ENCODE results near the gene COQ8A.
"Not testable (repeated sequence)": the region's sequence is repeated elsewhere in the genome, so short reads cannot be mapped to it uniquely, and the experiment has no call there.

The COQ8A gene

DNA sequence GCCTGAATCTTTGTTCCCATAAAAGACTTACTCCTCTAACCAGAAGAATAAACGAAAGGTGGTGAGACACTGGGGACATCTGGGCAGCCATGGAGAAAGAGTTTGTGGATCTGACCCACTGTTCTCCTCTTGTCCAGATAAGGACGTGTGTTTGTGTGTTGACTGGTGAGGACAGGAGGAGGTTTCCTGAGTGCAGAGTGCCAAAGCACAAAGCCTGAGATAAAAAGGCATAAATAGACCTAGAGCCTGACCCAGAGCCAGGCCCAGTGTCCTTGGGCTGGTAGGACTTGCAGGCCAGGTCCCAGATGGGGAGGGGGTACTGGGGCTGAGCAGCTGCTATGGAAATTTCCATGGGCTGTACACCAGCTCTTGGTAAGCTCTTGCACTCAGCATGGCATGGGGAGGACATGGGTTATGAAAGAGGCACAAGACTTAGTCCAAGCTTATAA, 19.6 kb upstream of the COQ8A start:
- DNase-seq (ENCODE audit: extremely low spot score, insufficient read length, low read depth) = no peak
- no peak for FAIRE-seq

DNA sequence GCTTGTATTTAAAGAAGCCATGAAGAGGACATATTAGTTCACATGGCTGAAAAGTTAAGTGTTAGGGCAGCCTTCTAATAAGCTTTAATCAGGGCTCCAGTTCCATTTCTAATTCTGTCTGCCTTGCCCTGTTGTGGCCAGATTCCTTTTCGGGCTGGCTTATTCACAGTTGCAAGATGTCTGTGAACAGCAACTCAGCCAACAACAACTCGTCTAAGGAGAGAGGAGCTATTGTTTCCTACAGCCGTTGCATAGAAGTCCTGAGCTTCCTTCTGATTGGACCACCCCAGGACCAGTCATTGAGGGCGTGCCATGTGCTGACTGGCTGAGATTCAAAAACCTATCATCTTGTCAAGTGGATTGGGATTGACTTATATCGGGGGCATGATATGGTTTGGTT, 18.6 kb upstream of the COQ8A start:
- no peak for DNase-seq (ENCODE audit: extremely low spot score, insufficient read length, low read depth)
- FAIRE-seq = no peak

GRCh38 chr1:226929260-226930111, 10.6 kb upstream of the COQ8A start:
- DNase-seq (ENCODE audit: extremely low spot score, insufficient read length, low read depth); FAIRE-seq: not testable (repeated sequence)

DNA sequence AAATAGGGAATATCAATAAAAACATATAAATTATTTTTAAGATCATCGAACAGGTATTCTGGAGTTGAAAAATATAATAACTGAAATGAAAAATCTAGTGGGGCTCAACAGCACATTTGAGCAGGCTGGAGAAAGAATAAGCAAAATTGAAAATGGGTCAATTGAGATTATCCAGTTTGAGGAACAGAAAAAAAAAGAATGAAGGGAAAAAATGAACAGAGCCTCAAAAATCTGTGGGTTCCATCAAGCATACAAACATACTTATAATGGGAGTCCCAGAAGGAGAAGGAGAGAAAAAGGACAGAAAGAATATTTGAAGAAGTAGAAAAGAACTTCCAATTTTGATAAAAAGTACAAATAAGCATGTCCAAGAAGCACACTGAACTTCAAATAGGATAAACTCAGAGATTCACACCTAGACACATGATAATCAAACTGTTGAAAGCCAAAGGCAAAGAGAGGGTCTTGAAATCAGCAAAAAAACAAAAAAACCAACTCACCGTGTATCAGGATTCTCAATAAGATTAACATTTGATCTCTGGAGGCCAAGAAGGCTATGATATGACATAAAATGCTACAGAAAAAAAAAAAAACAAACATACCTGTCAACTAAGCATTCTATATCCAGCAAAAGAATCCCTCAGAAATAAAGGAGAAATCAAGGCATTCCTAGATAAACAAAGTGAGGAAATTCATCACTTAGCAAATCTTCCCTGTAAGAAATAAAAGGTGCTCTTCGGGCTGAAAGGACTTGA, 5.4 kb upstream of the COQ8A start:
- no peak for DNase-seq (ENCODE audit: extremely low spot score, insufficient read length, low read depth)
- no peak for FAIRE-seq

DNA sequence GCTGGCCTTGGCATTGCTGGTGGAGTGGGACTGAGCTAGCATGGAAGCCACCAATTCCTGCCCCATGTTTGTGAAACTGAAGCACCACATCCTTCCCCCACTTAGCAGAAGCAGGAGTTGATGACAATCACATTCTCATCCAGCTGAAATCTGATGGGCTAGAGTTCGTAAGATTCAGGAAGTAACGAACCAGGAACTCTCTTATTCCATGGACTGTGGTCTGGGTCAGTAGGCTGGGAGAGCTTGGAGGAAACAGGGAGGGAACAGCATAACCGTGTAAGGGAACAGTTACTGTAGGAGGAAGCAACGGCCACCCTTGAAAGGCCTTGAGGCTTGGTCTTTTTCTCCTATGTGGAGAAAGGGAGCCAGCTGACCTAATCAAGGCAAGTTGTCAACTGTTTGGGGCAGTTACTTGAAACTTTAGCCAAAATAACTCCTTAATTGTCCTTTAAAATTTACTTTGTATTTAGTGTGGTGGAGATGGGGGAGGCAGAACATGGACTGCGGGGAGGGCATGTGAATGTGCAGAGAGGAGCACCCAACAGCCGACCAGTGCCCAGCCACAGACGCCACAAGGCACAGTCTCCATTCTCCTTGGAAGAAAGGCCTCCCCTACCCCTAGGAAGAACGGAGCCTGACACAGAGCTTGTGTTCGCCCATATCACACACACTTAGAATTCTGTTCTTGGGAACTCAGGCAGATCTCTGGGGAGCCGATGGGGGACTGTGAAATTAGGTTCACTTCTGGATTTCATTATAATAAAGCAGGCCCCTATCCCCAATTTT, 2.0 kb upstream of the COQ8A start:
- DNase-seq (ENCODE audit: extremely low spot score, insufficient read length, low read depth) = no peak

GRCh38 chr1:226938903-226939437, 1.1 kb upstream of the COQ8A start:
- FAIRE-seq (no peak), DNase-seq (ENCODE audit: extremely low spot score, insufficient read length, low read depth) (no peak)

More for the DNA sequence above, 2.0 kb upstream of the COQ8A start:
- FAIRE-seq = no peak

GRCh38 chr1:226939438-226940028, 561 bp upstream of the COQ8A start:
- peak; percentile 64 for FAIRE-seq
- DNase-seq (ENCODE audit: extremely low spot score, insufficient read length, low read depth) = peak; percentile 22

- FAIRE-seq = no peak
- DNase-seq (ENCODE audit: extremely low spot score, insufficient read length, low read depth) = no peak
These were observed 643 bp downstream of the COQ8A start for GRCh38 chr1:226940806-226941067.

DNA sequence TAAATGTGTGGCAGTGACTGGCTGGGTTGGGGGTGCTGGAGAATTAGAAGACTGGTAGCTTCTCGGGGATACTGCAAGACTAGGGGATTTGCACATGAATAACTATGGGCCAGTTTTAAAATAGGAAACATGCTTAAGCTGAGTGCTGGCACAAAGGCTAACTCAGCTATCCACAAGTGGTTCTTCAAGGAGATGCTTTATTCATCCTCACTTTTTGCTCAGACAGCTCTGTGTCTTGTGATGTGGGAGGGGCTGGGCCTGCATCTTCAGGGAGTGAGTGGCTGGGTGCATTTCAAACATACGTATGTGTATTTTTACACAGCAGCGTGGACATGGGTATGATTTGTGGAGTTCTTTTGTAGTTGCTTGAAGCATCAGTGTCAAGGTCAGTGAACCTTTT, 2.3 kb downstream of the COQ8A start:
- DNase-seq (ENCODE audit: extremely low spot score, insufficient read length, low read depth) (no peak), FAIRE-seq (no peak)

- DNase-seq (ENCODE audit: extremely low spot score, insufficient read length, low read depth) (no peak), FAIRE-seq (no peak)
These were observed 3.1 kb downstream of the COQ8A start for GRCh38 chr1:226943156-226943555.

- DNase-seq (ENCODE audit: extremely low spot score, insufficient read length, low read depth) (no peak), FAIRE-seq (no peak)
These were observed 3.8 kb downstream of the COQ8A start for GRCh38 chr1:226943927-226944326.

GRCh38 chr1:226945106-226945857, 5.2 kb downstream of the COQ8A start:
- no peak for DNase-seq (ENCODE audit: extremely low spot score, insufficient read length, low read depth)
- FAIRE-seq = no peak

DNA sequence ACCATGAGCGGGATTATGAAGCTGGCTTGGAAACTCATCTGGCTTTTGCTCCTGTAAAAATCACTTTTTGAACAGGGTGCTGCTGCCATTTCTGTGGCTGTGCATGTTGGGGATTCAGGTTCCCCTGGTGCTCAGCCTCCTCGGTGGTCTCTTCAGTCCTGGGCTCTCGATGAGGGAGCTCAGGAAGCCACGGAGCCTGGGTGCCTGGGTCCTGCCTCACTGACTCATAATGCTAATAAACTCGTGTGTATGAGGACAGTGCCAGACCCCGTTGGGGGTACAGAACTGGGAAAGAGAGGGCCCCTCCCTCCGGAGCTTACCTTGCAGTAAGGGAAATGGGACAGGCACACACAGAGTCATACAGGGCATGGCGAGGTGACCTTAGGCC, 5.8 kb downstream of the COQ8A start:
- DNase-seq (ENCODE audit: extremely low spot score, insufficient read length, low read depth) = no peak
- FAIRE-seq = no peak

- no peak for FAIRE-seq
- no peak for DNase-seq (ENCODE audit: extremely low spot score, insufficient read length, low read depth)
These were observed 6.2 kb downstream of the COQ8A start for GRCh38 chr1:226946285-226946684.

DNA sequence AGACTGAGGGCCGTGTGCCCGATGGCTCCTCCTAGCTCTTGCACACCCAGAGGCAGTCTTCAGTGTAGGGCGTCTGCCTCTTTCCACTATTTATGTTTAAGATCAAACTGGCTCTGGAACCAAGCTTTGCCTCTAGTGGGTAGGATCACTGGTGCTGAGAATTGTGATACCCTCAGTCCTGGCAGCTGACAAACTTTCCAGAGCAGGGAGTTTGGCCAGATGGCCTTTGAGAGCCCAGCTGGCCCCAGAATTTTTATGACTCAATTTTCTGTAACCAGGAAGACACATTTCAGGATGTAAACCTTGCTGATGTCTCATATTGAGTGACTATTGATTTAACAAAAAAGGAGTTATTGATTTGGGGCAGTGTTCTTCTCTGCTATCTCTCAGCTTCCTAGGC, 6.7 kb downstream of the COQ8A start:
- FAIRE-seq (no peak), DNase-seq (ENCODE audit: extremely low spot score, insufficient read length, low read depth) (no peak)

GRCh38 chr1:226948051-226948450, 8.0 kb downstream of the COQ8A start:
- DNase-seq (ENCODE audit: extremely low spot score, insufficient read length, low read depth) (no peak), FAIRE-seq (no peak)

GRCh38 chr1:226948480-226948879, 8.4 kb downstream of the COQ8A start:
- FAIRE-seq = no peak
- no peak for DNase-seq (ENCODE audit: extremely low spot score, insufficient read length, low read depth)

- DNase-seq (ENCODE audit: extremely low spot score, insufficient read length, low read depth) (no peak), FAIRE-seq (no peak)
These were observed 8.9 kb downstream of the COQ8A start for GRCh38 chr1:226948996-226949395.

- DNase-seq (ENCODE audit: extremely low spot score, insufficient read length, low read depth) = no peak
- FAIRE-seq = no peak
These were observed 9.3 kb downstream of the COQ8A start for GRCh38 chr1:226949401-226949800.

Data from GM18507 (cell line).